Gastroesophageal sphincter (tissue), 4 donors: ENCODE results near the gene TEX12. TPM values are rescaled to one million over a fixed set of nuclear protein-coding genes. Genes with fewer than 3 reads are reported as not detected.
A peak's percentile ranks its signal among the peaks of the same experiment; 100 is the strongest.

Source experiments
- ATAC-seq: fragments of 150-250 bp; one replicate; pipeline ENCODE4 v1.9.1; 2016; ENCODE audit warnings: mild to moderate bottlenecking, moderate library complexity
- H3K27ac ChIP-seq, 4 donors: fragments of 200-600 bp; sonication (generic) in 3 of 4; 1 replicate in 3 of 4; 2 replicates in 1 of 4; pipeline ENCODE4 v1.5.1; 2016 to 2019
- H3K27me3 ChIP-seq: fragments of 200-600 bp; sonication (generic); one replicate; pipeline ENCODE4 v1.5.1; 2019
- H3K36me3 ChIP-seq, 2 donors: fragments of 200-600 bp; sonication (generic); one replicate each; pipeline ENCODE4 v1.5.1; 2019; ENCODE audit warnings: control low read depth in 1 of 2
- H3K4me1 ChIP-seq, 3 donors: fragments of 200-600 bp; sonication (generic); 1 replicate in 2 of 3; 2 replicates in 1 of 3; pipeline ENCODE4 v1.5.1; 2016 to 2019; ENCODE audit warnings: control low read depth in 2 of 3
- H3K4me3 ChIP-seq, 2 donors: fragments of 200-600 bp; sonication (generic); one replicate each; pipeline ENCODE4 v1.5.1; 2019; ENCODE audit warnings: mild to moderate bottlenecking in 1 of 2, moderate library complexity in 1 of 2
- H3K9me3 ChIP-seq, 3 donors: fragments of 200-600 bp; sonication (generic); one replicate each; pipeline ENCODE4 v1.5.1; 2017 to 2019; ENCODE audit warnings: control low read depth in 2 of 3
- CTCF ChIP-seq, 4 experiments: fragments of 200-600 bp in 2 of 4; fragments of 450-650 bp in 2 of 4; sonication (generic) in 1 of 4; IDR thresholded peaks; one replicate each; pipeline ENCODE4 v1.5.1; 2017 to 2019; ENCODE audit warnings: antibody characterized with exemption in 4 of 4, mild to moderate bottlenecking in 2 of 4, moderate library complexity in 2 of 4
- EP300 ChIP-seq: sonication (generic); formaldehyde crosslinking; IDR thresholded peaks from one replicate; pipeline ENCODE4 v1.6.1; 2017; ENCODE audit warnings: antibody characterized with exemption, mild to moderate bottlenecking
- POLR2A ChIP-seq, 2 donors: fragments of 450-650 bp; IDR thresholded peaks; one replicate each; pipeline ENCODE4 v1.6.1; 2017; ENCODE audit warnings: antibody characterized with exemption in 2 of 2, mild to moderate bottlenecking in 2 of 2, moderate library complexity in 1 of 2
- POLR2AphosphoS5 ChIP-seq: sonication (generic); formaldehyde crosslinking; IDR thresholded peaks from one replicate; pipeline ENCODE4 v1.6.1; 2017; ENCODE audit warnings: antibody characterized with exemption
- WGBS, 2 donors: methylation state at CpG; one replicate each; pipeline ENCODE4 v1.1.5; 2018; ENCODE audit warnings: low coverage in 1 of 2; 5-methylcytosine and 5-hydroxymethylcytosine counted together
- total RNA-seq, 4 donors: library from RNA; depleted of rRNA; stranded (reverse); fragments of >200 nt; gene quantifications; one replicate each; pipeline ENCODE4 v1.1.0, GENCODE V29; 2016

The TEX12 gene
- total RNA-seq, 4 donors from 2014 or later, result not detected

- no peak for ATAC-seq
- no peaks in the 10 kb centered on the region for H3K36me3 ChIP-seq
- 57 to 71% methylated on average over 1 to 5 of the region's 5 CpGs for WGBS, 2 donors
- no peaks in the 10 kb centered on the region for H3K9me3 ChIP-seq
- H3K27me3 ChIP-seq, result no peaks in the 10 kb centered on the region
- H3K4me3 ChIP-seq, result no peak overlapping the region
- TF ChIP-seq POLR2AphosphoS5, result no peak
- no peak for TF ChIP-seq CTCF (IDR thresholded peaks at IDR 0.05)
- no peak for TF ChIP-seq POLR2A (IDR thresholded peaks at IDR 0.05)
- no peak for TF ChIP-seq EP300
- no peak overlapping the region for H3K27ac ChIP-seq
- no peaks in the 10 kb centered on the region for H3K4me1 ChIP-seq
Measured at GRCh38 chr11:112150517-112150916, 16.7 kb upstream of the TEX12 start.

- Histone ChIP-seq H3K27ac (no peak overlapping the region), H3K4me3 (no peak overlapping the region), H3K36me3 (no peaks in the 10 kb centered on the region), H3K27me3 (no peaks in the 10 kb centered on the region), H3K9me3 (no peaks in the 10 kb centered on the region), H3K4me1 (no peaks in the 10 kb centered on the region)
- no peak for TF ChIP-seq POLR2A (IDR thresholded peaks at IDR 0.05)
- ATAC-seq, result no peak
- 81 to 87% methylated on average over 4 of the region's 5 CpGs for WGBS, 2 donors
Measured at GRCh38 chr11:112156153-112156955, 10.8 kb upstream of the TEX12 start.

GRCh38 chr11:112156956-112157766 is 10.0 kb upstream of the TEX12 start:
- TF ChIP-seq POLR2A (IDR thresholded peaks at IDR 0.05) (no peak), CTCF (IDR thresholded peaks at IDR 0.05) (no peak), POLR2AphosphoS5 (no peak), EP300 (no peak)
- H3K4me3 ChIP-seq, result no peak overlapping the region
- ATAC-seq, result peak; percentile 88
- H3K36me3 ChIP-seq, result no peaks in the 10 kb centered on the region
- no peaks in the 10 kb centered on the region for H3K27me3 ChIP-seq
- peak overlapping the region in 1 of 4 donors; percentile 33 for H3K27ac ChIP-seq
- WGBS, 2 donors, result 66 to 71% methylated on average over 4 of the region's 4 CpGs
- no peaks in the 10 kb centered on the region for H3K9me3 ChIP-seq
- no peaks in the 10 kb centered on the region for H3K4me1 ChIP-seq

- H3K36me3 ChIP-seq, result no peaks in the 10 kb centered on the region
- no peak for TF ChIP-seq POLR2A (IDR thresholded peaks at IDR 0.05)
- TF ChIP-seq EP300, result no peak
- no peak for TF ChIP-seq CTCF (IDR thresholded peaks at IDR 0.05)
- TF ChIP-seq POLR2AphosphoS5, result no peak
- peak overlapping the region in 1 of 4 donors; percentile 37 for H3K27ac ChIP-seq
- no peaks in the 10 kb centered on the region for H3K4me1 ChIP-seq
- no peaks in the 10 kb centered on the region for H3K27me3 ChIP-seq
- no peak overlapping the region for H3K4me3 ChIP-seq
- WGBS, 2 donors, result 90 to 96% methylated on average over 3 to 6 of the region's 7 CpGs
- no peak for ATAC-seq
- no peaks in the 10 kb centered on the region for H3K9me3 ChIP-seq
Measured at GRCh38 chr11:112159098-112160065, 7.8 kb upstream of the TEX12 start.
